LNCaP clone FGC (cell line): Measurements from ENCODE around the gene PGS1.
A peak's percentile ranks its signal among the peaks of the same experiment; 100 is the strongest.

Source experiments
- DNase-seq: peaks from one replicate; pipeline ENCODE4 v3.0.0-alpha.2; 2011; ENCODE audit warnings: low read depth
- H3K4me3 ChIP-seq: 2 replicates; pipeline ENCODE4 v1.5.1; 2011; ENCODE audit warnings: mild to moderate bottlenecking, low read depth, low read length, control low read depth
- TF ChIP-seq, protein P1 (sequence below): IDR thresholded peaks from 2 replicates; pipeline ENCODE4 v1.5.1; 2012; ENCODE audit warnings: mild to moderate bottlenecking; ENCODE audit not compliant: control insufficient read depth, insufficient read depth; ENCODE audit errors: extremely low read depth

PGS1 gene

DNA sequence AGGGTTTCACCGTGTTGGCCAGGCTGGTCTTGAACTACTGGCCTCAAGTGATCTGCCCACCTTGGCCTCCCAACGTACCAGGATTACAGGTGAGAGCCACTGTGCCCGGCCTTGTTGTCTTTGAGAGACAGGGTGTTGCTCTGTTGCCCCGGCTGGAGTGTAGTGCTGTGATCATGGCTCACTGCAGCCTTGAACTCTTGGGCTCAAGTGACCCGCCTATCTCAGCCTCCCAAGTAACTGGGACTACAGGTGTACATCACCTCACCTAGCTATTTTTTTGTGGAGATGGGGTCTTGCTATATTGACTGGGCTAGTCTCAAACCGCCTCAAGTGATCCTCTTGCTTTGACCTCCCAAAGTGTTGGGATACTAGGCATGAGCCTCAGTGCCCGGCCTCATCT lies 68.4 kb downstream of the PGS1 start:
- H3K4me3 ChIP-seq = no peak overlapping the region
- TF ChIP-seq, protein P1, sequence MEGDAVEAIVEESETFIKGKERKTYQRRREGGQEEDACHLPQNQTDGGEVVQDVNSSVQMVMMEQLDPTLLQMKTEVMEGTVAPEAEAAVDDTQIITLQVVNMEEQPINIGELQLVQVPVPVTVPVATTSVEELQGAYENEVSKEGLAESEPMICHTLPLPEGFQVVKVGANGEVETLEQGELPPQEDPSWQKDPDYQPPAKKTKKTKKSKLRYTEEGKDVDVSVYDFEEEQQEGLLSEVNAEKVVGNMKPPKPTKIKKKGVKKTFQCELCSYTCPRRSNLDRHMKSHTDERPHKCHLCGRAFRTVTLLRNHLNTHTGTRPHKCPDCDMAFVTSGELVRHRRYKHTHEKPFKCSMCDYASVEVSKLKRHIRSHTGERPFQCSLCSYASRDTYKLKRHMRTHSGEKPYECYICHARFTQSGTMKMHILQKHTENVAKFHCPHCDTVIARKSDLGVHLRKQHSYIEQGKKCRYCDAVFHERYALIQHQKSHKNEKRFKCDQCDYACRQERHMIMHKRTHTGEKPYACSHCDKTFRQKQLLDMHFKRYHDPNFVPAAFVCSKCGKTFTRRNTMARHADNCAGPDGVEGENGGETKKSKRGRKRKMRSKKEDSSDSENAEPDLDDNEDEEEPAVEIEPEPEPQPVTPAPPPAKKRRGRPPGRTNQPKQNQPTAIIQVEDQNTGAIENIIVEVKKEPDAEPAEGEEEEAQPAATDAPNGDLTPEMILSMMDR = no peak
- DNase-seq = no peak

DNA sequence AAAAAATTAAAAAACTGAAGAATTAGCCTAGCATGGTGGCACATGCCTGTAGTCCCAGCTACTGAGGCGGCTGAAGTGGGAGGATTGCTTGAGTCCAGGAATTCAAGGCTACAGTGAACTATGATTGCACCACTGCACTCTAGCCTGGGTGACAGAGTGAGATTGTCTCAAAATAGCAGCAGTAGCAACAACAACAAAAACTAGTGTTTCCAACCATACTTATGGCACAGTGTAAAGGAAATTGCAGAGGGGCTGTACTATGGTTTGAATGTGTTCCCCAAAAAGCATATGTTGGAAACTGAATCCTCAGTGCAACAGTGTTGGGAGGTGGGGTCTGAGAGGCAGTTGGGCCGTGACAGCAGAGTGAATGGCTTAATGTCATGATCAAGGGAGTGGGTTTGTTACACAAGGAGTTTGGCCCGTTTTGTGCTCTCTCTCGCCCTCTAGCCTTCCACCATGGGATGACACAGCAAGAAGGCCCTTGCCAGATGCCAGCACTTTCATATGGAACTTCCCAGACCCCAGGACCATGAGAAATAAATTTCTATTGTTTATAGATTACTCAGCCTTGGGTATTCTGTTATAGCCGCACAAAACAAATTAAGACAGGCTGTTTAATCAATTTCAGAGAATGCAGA lies 70.0 kb downstream of the PGS1 start:
- DNase-seq = no peak
- TF ChIP-seq, protein P1 = 0 out of 2 replicates have a peak, but pooled peaks have one; percentile 5
- no peak overlapping the region for H3K4me3 ChIP-seq

DNA sequence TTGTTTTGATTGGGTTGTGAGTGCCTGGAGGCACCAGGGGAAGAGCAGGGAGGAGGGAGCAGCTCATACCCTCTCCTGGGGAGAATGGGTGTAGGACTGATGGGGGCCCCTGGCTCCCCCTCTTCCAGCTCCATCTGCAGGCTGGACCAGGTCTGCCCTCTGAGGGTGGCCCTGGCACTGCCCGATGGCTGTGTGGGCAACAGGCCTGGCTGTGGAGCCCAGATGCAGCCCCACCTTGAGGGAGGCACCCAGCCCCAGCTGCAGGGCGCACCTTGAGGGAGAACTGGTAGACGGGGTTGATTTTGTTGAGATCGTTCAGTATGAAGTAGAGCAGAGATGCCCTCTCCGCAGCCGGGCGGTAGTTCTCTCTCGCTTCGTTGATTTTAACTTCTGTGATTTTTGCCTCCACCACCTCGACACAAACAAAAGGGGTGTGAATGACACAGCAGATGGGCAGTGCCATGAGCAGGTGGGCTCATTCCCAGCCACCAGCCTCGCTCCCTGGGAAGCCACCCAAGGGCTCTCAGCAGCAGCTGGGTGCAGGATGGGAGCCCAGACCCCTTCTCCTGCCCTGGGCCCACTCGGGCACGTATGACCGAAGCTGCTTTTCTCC lies 71.6 kb downstream of the PGS1 start:
- no peak for DNase-seq
- H3K4me3 ChIP-seq = no peak overlapping the region
- TF ChIP-seq, protein P1 = no peak

DNA sequence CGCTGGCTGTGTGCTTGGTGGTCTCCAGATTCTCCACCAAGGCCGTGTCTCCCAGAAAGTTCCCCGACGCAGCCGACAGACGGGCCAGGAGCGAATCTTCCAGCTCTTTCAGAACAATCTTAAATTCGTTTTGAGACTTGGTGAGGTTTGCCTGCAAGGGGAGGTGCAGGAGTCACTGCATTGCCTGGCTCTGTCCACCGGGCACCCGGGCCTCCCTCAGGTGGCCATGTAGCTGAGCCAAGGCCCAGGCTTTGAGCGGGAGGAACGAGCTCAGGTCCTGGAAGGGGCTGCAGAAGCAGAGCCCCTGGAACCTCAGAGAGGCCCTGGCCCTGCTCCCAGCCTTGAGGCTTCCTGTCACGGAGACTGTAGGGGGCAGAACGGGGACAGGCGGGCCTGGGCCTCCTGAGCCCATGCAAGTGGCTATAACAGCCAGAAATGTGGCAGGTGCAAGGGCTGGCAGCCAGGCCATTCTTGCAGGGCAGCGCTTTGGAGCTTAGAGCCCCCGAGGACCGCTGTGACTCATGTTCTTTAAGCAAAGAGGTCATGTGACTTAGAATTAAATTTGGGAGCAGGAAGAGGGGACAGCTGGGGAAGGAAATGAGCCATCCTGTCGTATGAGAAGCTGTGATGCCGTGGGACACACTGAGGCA lies 72.4 kb downstream of the PGS1 start:
- no peak overlapping the region for H3K4me3 ChIP-seq
- DNase-seq = no peak
- TF ChIP-seq, protein P1 = no peak

DNA sequence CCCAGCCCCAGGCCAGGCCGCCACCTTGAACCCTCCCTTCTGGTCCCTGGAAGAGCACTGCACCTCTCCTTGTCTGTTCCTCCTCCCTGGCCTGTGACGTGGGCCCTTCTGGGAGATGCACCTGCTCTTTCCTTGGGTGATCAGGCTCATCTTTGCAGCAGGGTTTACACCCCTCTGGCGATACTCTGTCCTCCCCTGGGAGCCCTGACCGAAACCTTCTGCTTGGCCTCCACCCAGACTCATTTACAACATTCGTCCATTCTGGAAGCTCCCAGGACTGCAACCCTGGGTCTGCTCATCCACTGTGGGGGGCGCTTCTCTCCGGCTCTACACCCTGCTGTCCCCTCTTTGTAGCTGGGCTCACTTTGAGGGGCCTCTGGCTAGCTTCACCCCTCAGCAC lies 73.3 kb downstream of the PGS1 start:
- TF ChIP-seq, protein P1 = no peak
- no peak for DNase-seq
- H3K4me3 ChIP-seq = no peak overlapping the region

DNA sequence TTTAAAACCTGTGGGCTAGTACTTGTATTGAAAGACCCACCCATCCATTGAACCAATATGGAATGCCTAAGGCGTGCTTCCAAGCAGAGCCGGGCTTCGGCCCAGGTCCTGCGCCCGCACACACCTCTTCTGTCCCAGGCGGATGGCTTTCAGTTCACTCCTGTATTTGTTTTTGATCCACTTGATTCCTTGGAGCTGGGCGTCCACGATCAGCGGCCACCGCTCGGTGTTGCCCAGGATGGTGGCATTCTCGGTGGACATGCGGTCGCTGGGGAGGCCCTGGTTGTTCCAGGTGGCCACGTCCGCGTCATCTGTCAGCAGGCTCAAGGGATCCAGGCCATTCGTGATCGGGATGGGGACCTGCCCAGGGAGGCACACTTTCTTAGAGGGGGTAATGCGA lies 75.9 kb downstream of the PGS1 start:
- TF ChIP-seq, protein P1 = no peak
- no peak for DNase-seq
- no peak overlapping the region for H3K4me3 ChIP-seq
